GM21381 (cell line): ENCODE measurements around the gene CXADR.
"Not testable (repeated sequence)": the region's sequence is repeated elsewhere in the genome, so short reads cannot be mapped to it uniquely, and the experiment has no call there.

Experiments used
- ATAC-seq: cut with Tn5 transposase; IDR thresholded peaks from one replicate; pipeline ENCODE4 v1.9.1; 2021; ENCODE audit warnings: mild to moderate bottlenecking, moderate library complexity; ENCODE audit not compliant: unreplicated experiment

Gene CXADR

DNA sequence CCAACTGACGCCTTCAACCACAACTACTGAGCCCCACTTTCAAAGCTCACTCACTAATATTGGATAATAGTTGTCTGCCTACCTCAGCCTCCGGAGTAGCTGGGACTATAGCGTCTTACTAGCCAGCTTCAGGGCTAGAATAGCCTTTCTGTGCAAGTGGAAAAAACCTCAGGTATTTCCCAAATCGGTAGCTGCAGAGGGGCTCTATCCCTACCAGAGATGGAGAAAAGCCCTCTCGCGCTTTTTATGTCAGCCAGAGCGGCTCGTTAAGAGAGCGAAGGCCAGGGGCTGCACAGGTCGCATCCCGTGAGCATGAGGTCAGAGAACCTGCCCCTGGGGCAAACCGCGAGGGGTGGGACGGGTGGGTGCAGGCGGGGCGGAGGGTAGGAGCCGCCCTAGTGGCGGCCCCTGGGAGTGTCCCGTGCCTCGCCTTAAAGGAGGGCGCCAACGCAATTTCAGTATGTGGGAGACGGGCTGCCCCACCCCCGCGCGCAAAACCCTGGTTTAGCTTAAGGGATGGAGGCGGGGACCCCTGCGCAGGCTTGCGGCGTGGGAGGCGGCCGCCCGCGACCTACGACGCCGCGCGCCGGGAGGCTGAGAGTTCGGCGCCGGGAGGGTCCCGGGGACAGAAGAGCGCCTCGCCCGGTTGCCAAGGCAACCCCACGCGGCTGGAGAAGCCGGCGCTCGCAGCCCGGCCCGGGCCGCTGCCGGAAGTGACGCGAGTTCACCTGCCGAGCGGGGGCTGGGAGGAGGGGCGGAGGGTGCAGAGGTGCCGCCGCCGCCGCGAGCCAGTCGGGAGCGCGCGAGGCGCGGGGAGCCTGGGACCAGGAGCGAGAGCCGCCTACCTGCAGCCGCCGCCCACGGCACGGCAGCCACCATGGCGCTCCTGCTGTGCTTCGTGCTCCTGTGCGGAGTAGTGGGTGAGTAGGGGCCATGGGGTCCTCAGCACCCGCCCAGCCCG is at the start of gene CXADR:
CXADR (plus strand) TSS at position 791 of the 961 bp plus-strand sequence; CDS start at position 878, 87 bp downstream.
- peak; percentile 87 for ATAC-seq

DNA sequence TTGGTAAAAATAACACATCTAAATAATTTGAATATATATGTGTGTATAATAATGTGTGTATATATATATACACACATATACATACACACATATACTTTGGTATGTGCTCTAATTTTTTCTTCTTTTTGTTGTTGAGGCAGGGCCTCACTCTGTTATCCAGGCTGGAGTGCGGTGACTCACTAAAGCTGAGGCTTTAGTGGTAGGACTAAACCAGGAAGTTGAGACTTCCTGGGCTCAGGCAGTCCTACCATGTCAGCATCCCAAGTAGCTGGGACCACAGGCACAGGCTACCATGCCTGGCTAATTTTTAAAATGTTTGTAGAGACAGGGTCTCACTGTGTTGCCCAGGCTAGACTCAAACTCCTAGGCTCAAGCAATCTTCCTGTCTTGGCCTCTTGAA is 46.7 kb upstream of the CXADR start:
- no peak for ATAC-seq

DNA sequence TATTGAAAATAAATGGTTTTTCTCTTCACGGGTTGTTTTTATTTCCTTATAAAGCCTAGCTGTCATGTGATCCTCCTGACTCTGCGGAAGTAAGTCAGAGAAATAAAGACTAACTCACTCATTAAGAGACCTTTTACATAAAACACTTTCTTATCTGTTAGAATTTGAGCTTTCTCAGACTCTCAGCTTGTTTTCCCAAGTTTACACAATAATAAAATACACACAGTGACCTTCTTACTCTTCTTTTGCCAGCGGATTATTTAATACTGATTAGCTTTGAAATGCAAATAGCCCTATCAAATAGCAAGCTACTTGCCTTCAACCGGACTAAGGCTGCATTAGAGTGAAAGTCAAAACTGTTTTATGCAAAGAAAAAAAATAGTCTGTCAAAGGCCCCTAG is 45.5 kb upstream of the CXADR start:
- no peak for ATAC-seq

DNA sequence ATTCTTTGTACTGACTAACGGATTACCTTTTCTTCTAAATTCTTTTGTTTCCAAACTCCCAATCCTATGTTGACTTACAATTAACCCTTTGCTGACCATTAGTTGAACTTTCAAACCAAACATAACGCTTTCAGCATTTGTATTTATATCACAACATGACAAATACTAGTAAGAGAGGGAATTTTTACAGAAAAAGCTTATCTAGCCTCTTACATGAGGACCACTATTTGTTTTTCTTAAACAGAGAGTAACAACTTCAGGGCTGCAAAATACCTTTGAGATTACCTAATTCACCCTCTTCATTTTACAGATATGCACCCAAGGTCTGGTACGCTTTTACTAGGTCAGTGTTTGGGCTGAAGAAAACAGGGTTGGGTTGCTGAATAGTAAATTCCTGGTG is 45.0 kb upstream of the CXADR start:
- no peak for ATAC-seq

DNA sequence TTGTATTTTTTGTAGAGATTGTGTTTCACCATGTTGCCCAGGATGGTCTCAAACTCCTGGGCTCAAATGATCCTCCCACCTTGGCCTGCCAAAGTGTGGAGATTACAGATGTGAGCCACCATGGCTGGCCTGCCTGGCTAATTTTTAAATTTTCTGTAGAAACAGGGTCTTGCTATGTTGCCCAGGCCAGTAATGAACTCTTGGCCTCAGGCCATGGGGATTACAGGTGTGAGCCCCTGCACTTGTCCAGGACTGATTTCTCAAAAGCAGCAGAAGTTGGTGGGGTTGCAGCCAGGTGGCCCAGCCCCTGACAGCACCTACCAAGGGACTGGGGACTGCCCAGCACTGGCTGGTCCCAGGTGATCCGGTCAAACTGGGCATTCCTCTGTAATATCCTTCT is 44.1 kb upstream of the CXADR start:
- no peak for ATAC-seq

DNA sequence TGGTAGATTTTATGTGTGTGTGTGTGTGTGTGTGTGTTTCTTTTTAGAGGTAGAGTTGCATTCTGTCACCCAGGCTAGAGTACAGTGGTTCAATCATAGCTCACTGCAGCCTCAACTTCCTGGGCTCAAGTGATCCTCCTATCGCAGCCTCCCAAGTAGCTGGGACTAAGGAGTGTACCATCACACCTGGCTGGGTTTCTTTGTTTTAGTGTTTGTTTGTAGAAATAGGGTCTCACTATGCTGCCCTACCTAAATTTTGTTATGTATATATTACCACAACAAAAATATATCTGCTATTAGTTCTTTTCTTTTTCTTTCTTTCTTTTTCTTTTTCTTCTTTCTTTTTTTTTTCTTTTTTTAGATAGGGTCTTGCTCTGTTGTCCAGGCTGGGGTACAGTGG is 43.1 kb upstream of the CXADR start:
- ATAC-seq, result no peak

DNA sequence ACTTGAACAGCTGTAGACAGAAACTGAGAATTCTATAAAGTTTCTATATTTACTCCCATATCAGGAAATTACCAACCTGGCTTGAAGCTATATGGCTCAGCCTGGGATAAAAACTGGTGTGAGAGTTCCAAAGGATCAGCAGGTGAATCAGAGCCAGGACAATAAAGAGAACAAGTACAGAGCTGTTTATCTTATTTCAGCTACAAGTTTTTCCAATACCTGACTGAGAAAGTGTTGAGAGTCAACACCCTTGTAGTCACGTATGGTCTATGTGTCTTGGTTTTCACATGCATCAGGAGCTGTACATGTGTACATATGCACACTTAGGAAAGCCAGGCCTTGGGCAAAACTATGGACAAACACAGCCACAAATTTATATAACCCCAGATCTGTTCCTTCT is 40.7 kb upstream of the CXADR start:
- ATAC-seq, result no peak

DNA sequence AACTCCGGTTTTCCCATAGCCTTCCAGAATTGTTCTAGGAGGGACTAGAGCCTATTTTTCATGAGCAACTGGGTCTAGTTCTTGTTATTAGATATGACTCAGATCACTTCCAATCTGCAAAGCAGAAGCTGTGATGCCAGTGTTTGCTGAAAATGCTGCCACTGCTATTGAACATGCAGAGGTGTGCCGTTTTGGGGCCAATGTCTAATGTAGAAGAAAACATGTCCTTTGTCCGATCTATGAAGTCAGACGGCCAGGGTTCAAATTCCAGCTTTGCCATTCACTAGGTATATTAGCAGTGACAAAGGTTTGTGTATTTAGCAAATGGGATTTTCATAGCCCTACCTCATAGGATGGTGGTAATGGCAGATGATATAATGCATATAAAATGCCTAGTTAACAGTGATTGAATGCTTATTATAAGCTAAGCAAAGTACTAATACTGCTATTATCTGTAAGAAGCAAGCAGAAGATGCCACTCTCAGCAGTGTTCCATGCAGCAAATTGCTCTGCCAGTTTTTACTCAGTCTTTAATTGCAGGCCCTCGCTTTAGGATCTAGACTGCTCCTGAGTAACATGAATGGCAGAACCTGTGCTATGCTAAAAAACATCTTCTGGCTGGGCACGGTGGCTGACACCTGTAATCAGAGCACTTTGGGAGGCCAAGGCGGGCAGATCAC is 40.1 kb upstream of the CXADR start:
- no peak for ATAC-seq

DNA sequence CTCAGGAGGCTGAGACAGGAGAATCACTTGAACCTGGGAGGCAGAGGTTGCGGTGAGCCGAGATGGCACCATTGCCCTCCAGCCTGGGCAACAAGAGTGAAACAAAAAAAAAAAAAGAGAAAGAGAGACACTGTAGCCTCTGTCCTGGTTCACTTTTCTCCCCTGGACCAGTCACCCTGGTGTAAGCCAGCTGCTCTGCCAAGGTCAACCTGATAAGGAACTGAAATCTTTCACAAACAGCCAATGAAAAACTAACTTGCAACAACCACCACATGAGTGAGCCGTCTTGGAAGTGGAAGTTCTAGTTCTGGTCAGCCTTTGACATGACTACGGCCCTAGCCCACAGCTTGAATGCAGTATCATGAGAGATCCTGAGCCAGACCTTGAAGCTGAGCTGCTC is 36.8 kb upstream of the CXADR start:
- ATAC-seq, result no peak

DNA sequence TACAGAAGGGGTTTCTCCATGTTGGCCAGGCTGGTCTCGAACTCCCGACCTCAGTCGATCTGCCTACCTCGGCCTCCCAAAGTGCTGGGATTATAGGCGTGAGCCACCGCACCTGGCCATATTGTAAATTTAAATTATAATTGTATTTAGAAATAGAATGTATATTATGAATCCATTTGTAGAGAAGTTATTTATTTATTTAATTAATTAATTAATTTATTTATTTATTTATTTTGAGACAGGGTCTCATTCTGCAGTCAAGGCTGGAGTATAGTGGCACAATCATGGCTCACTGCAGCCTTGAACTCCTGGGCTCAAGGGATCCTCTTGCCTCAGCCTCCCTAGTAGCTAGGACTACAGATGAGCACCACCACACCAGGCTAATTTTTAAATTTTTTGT is 34.7 kb upstream of the CXADR start:
- ATAC-seq, result not testable (repeated sequence)

DNA sequence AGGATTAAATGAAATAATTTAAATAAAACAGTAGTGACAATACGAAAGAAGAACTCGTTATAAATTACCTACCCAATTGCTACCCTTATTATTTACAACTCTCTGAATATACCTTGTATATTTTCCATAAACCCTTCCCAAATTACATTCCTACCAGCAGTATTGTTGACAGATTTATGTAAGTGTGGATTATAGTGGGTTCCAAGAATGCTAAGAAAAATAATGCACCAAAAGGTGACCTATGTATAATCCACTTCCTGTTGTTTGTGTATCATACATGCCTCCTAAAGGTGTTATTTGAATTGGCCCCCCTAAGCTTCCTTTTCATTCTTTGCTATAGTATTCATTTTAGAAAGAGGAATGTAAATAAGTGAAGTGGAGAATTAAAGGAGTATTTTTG is 33.2 kb upstream of the CXADR start:
- no peak for ATAC-seq

DNA sequence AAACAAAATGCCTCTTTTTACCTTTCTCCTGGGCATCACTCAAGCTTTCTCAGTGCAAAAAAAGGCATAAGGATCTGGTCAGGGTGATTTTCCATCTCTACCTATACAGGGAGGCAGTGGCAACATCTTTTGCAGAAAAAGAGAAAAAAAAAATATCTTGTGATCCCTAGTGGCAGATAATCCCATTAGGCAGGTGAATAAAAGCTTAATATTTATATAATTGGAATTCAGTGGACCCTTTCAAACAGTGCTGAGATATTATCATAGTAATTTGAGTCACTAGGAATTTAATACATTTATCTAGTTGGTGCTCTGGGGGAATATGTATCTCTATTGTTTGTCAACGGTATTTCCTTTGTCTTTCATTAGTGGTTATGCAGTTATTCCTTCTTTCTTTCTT is 29.9 kb upstream of the CXADR start:
- no peak for ATAC-seq

DNA sequence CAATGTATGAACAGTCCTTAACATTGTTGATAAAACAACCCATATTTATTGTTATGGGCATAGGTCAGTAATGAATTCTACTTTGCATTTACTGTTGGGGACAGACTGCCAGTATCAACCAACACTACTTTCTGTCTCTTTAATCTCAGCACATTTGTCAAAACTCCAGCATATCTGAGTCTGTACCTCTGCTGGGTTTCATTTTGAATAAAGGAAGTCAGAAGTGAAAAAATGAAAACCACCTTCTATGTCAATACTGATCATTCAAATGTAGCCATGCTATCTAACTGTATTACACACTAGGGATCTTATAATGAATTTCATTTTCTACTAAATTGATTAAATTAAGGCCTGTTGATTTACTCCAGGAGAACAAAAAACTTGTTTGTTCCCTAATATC is 24.2 kb upstream of the CXADR start:
- ATAC-seq, result no peak

DNA sequence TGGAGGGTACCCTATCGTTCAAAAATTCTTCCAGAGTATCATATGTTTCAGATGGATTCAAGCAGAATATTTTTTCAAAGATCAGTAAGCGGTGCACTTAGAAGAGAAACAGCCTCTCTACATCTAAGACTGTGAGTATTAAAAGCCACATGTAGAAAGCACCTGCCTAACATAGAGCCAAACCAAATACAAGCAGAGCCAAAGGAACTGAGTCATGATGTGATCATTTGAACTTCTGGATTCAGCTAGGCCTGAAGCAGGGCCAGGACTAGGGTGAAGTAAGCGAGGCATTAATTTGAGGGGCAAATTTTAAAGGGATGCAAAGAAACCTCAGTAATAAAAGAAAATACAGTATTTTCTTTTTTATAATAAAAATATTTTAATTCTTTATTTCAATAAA is 23.3 kb upstream of the CXADR start:
- not testable (repeated sequence) for ATAC-seq

DNA sequence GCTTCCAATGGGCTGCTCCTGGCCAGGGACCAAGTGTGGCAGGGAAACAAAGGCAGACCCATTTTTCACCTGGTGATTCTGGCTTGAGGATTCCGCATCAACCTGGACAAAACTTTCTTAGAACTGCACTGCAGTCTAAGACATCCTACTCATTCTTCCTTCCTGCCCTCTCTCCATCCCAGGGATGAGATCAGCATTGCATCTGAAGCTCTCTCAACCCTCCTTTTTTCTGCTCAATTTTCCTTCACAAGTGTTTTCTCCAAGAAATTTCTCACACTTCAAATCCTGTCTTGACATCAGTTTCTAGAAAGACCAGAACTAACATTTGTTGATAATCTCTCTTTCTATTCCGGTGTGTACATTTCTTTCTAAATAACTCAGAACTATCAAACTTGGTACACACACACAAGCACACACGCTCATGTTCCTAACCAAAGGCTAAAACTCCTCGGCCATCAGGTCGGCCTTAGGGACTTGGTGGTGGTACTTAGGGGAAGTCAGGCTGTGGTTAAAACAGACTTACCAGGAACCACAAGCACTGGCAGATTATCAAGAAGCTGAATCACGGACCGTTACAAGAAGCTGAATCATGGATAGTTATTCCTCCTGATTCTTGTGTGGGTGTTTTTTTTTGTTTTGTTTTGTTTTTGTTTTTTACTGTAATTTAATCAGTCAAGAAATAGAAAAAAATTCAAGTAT is 21.0 kb upstream of the CXADR start:
- no peak for ATAC-seq

DNA sequence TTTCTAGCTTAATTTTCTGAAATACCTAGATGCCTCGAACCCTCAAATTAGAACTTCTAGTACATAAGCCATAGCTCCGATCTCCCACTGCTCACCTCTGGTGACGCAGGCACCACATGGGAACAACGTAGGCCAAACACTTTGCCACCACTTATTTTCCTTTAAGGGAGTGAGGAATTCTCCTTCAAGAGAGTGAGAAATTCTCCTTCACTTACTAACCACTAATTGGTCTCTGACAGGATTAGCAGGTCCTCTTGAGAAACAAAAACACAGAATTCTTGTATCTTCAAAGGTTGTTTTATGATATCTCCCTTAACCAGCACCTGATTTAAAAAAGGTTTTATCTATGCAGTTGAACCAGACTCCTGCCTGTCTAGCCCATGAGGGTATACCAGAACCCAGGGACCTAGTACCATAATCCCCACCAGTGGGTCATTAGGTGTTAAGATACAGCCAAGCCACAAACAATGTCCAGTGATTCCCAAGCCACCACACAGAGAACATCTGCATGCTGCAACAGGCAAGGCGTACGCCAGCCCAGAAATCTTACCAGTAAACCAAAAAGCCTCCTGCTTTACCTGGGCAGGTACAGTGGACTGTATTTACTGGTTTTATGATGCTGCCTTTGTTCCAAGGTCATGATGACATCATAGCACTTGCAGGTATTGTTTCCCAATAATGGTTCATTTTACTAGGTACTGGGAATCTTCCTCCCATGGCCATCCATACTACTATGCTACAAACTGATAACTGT is 20.3 kb upstream of the CXADR start:
- no peak for ATAC-seq

DNA sequence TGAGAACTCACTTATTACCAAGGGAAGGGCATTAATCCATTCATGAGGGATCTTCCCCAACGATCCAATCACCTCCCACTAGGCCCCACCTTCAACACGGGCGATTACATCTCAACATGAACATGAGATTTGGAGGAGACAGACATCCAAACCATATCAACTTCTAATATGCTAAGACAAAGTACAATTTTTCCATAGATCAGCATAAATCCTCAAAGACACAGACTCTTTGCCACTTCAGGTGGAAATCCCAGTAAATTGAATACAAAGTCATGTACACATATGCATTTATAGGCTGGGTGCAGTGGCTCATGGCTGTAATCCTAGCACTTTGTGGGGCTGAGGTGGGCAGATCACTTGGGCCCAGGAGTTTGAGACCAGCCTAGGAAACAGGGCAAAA is 18.8 kb upstream of the CXADR start:
- no peak for ATAC-seq

DNA sequence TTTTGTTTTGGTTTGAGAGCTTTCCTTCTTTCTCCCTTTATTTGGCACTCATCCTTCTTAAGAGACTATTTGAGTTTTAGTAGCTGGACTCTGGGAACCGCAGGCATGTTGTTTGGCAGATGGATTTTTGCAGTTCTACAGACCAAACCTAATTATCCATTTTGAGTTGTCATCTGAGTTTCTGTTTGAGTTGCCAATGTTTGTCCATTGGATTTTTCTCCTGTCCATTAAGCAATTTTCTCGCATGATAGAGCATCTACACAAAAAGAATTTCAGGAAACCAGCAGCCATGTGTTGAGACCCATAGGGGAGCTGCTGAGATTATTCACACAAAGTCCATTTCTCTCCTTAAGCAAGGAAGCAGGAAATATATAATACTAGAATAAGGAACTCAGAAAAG is 17.2 kb upstream of the CXADR start:
- no peak for ATAC-seq

DNA sequence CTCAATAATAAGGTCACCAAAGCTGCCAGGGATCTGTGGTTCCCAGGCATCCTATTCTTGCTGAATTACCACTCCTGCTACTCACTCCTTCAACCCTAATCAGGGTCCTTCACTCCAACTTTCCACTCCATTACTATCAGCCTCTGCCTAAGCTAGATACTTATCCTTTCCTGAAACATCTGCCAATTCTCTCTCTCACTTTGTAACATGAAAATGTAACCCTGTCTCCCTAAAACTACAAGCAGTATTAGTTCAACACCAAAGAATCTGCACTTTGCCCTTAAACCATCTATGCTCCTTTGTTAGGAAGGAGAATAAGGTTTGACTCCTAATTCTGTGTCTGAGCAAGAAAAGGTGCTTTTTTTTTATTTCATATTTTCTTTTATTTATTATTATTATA is 15.5 kb upstream of the CXADR start:
- no peak for ATAC-seq

DNA sequence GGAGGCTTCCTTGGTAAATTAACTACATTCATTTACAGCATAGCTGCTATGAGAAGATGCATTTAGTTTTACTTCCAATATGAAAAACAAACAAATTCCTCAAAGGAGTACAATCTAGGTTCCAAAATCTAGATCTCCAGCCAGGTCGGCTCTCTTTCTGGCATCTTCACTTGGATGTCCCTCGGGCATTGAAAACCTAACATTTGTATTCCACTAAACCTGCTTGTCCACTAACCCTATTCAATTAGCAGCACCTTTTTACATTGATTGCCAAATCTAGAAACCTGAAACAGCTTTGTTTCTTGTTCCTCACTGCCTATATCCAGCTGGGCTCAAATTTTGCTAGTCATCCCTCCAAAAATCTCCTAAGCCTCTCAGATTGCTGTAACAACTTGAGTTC is 14.3 kb upstream of the CXADR start:
- ATAC-seq, result no peak
